ENCODE results near the gene ENO1.
A peak's percentile ranks its signal among the peaks of the same experiment; 100 is the strongest.
"Not testable (repeated sequence)": the region's sequence is repeated elsewhere in the genome, so short reads cannot be mapped to it uniquely, and the experiment has no call there.

Gene ENO1

DNA sequence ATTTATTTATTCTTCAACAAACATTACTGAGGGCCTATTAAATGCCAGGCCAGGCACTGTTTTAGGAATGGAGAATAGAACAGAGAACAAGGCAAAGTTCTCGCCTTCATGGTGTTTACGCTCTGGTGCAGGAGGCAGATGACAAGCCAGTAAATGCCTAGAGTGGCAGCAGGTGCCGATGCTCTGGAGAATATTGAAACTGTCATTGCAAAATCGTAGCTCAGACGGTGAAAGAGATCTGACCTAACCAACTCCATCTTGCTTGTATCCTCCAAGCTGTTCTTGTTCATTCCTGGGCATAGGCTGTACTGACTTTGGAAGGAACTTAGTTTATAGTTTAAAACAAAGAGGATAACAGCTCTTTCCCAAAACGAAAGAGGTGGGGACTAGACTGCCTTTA lies 13.5 kb upstream of the ENO1 start:
- no peak for DNase-seq

DNA sequence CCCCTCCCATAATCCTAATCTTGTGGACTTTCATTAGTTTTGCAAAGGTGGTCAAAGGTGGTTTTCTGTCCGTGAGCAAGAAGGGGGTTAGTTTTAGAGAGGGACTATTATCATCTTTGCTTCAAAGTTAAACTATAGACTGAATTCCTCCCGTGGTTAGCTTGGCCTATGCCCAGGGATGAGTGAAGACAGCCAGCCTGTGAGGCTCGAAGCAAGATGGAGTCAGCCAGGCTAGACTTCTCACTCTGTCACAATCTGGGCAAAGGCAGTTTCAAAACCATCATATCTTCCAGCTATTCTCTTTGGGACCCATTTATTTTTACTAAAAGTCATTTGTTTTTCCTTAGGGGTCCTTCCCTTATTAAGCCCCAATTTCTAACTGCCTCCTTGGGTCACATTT lies 12.9 kb upstream of the ENO1 start:
- no peak for DNase-seq

DNA sequence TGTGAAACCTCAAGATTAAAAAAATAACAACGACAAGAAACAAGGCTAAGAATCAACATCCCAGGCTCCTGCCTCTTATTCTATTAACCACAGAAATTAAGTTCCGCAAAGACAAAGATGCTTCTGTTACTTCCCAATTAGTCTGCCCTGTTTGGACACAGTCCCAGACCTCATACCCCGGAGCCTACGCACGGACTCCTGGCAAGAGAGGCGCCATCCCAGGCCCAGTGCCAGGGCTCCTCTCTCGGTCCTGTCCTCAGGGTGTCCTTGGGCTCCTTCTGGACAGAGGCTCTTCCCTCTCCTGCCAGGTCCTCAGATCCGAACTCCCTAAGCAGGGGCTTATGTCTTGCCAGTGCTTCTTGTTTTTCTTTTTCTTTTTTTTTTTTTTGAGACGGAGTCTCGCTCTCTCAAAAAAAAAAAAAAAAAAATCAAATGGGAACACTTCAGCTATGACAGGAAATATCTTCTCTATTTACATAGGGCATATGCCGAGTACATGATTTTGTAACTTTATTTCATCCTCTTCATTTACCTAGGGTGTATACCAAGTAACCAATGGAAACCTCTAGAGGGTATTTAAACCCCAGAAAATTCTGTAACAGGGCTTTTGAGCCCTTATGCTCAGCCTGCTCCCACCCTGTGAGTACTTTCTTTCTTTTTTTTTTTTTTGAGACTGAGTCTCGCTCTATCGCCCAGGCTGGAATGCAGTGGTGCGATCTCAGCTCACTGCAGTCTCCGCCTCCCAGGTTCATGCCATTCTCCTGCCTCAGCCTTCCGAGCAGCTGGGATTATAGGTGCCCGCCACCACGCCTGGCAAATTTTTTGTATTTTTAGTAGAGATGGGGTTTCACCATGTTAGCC lies 11.7 kb upstream of the ENO1 start:
- DNase-seq: no peak

DNA sequence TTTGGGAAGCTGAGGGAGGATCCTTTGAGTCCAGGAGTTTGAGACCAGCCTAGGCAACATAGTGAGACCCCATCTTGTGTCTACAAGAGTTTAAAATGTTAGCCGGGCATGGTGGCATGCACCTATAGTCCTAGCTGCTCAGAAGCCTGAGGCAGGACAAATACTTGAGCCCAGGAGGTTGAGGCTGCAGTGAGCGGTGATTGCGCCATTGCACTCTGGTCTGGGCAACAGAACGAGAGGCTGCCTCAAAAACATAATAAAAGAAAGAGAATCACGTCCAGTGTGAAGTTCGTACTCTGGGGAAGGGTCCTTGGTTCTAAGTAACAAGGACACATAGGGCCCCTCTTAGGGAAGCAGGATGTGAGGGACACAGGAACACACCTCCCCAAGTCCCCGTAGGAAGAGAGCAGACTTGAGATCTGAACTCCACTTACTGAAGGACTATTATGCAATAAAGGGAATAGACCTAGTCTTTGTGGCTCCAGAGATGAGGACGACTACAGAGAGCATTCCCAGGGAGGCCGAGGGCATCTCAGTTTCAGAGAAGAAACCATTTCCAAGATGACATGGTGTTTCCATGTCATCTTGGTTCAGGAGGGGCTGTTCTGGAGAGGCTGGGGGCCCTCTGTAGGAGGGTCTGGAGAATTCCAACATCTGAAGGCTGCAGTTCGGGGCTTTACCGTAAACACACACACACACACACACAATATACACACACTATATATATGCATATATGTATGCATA lies 10.8 kb upstream of the ENO1 start:
- no peak for DNase-seq

DNA sequence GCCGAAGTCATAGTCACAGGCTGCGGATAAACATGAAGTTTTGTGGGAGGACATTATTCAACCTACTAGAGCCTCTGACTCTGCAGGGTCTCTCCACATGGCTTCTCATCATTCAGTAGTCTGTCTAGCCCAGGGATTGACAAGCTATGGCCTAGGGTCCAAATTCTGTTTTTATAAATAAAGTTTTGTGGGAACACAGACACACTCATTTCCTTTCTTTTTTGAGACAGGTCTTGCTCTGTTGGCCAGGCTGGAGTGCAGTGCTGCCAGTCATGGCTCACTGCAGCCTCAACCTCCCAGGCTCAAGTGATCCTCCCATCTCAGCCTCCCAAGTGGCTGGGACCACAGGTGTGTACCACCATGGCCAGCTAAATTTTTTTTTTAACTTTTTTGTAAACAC lies 8.1 kb upstream of the ENO1 start:
- DNase-seq: no peak

DNA sequence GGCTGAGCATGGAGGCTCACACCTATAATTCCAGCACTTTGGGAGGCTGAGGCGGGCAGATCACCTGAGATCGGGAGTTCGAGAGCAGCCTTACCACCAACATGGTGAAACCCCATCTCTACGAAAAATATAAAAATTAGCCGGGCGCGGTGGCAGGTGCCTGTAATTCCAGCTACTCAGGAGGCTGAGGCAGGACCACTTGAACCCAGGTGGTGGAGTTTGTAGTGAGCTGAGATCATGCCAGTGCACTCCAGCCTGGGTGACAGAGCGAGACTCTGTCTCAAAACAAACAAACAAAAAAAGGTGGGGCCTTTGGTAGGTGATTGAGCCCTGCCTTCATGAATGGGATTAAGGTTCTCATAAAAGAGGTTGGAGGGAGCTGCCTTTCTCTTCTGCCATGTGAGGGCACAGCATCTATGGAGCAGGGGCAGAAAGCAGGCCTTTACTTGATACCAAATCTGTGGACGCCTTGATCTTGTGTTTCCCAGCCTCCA lies 7.6 kb upstream of the ENO1 start:
- DNase-seq: not testable (repeated sequence)

DNA sequence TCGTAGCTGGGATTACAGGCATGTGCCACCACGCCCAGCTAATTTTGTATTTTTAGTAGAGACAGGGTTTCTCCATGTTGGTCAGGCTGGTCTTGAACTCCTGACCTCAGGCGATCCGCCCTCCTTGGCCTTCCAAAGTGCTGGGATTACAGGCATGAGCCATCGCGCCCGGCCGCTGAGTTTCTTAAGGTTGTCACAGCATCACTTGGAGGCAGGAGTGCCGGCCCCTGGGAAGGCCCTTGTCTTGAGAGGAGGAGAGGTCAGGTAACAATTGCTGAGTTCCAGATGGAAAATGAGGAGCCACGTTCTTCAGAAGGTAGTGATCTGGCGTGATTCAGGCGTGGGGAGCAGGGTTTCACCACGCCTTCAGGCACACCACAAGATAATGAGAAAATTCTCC lies 5.6 kb upstream of the ENO1 start:
- DNase-seq: not testable (repeated sequence)

DNA sequence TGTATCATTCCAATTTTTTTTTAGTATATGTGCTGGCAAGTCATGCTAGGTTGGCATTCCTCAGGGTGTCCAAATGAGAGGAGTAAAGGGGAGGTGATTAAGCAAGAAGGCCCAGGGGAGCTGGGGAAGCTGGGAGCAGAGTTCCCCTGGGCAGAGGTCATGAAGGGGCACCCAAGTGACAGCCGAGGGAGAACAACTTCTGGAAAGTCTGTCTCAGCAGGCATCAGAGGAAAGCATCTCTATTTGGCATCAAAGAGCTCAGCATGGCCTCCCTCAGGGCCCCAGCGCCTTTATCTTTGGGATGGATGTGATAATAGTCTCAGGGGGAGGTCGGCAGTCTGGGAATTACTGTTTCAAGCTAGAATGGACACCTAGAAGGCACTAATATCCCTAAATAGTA lies 5.0 kb upstream of the ENO1 start:
- no peak for DNase-seq

DNA sequence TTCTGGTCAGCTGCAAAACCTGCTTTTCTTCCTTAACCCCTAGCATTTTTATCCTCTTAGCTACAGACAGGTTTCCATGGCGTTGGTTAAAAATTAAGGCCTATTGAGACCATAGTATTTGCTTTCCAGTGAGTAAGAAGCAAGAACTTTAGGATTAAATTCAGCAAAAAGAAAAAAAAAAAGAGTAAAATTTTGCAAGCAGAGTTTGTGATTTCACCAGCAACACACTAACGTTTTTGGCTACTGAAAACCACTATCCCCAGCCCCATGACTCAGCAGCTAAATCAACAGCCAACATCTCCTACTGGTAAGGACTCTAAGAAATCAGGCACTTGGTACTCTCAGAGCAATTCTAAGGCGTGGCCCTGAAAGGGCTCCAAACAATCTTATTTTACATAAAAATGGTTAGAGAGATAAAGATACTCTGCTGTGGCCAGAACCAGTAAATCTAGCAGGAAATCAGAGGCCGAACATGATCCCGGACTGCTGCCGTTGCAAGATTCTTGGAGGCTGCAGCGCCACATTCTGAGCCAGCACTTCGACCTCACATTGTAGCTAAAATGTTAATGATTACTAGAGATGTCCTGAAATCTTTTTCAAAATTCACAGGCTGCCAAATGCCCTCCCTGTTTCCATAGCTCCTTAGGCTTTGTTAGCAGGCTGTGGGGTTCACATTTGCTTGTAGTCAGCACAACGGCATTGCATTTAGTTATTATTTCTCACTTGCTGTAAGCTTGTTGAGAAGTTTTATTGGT lies 1.6 kb upstream of the ENO1 start:
- DNase-seq: no peak

DNA sequence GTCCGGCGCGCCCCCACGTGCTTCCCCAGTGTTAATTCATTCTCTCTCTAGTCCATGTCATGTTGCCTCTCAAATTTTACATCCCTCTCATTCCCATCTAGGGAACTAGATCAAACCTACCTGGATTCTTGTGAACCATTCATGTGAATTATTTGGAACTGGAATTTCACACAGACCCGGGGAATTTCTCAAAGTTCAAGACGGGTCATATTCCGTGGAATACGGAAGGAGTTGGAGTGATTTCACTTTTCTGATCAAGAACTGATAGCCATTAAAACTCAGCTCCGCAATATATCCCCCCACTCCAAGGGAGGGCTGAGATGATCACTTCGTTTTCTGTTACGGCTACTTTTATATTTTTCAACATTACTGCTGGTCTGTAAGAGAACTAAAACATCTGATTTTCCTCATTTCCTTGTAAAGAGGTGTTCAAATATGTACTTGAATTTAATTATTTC lies 1.0 kb upstream of the ENO1 start:
- DNase-seq: no peak

DNA sequence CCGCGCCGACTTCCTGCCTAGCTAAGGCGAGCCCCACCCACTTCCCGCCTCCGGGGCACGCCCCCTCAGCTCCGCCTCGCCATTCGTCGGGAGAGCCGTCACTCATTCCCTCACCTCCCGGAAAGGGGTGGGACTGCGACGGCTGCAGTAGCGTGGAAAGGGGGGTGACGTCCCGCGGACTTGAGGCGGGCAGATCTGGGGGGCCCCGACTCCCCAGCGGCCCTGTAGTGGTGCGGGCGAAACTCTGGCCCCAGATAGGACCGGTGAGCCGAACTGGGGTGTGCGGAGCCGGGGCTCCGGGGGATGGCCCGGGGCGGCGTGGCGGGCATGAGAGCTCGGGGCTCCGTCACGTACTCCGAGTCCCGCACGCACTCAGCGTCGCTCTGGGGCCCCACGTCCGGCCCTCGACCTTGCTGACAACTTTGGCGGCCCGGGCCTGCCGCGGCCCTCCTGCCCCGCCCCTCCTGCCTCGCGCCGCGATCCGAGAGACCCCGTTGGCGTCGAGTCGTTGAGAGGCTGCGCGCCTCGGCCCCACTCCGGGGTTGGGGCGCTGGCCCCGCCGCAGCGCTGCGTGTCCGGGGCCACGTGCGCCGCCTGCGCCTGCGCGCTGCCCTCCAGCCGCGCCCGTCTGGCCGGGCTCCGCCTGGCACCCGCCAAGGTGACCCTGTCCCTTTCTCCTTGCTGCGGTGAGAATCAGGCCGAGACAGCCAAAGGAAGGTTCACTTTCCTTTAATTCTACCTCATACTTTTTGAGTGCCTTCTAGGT lies 395 bp upstream of the ENO1 start:
- peak; percentile 66 for DNase-seq

DNA sequence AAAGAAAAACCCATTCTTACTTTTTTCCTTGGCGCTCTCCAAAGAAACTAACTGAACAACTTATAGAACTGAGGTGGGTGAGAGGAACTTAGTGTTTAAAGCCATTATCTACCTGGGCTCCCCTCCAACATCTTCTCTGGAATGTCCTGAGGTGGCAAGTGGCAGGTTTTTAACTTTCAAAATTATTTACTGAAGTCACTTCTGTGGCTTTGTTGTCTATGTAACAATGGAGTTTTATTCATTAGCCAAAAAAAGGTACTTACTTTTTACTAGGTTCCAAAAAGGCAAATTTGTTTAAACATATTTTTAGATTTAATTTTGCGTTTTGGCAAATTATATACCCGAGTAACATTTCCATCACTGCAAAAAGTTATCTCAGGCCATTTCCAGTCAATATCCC lies 2.4 kb downstream of the ENO1 start:
- no peak for DNase-seq

DNA sequence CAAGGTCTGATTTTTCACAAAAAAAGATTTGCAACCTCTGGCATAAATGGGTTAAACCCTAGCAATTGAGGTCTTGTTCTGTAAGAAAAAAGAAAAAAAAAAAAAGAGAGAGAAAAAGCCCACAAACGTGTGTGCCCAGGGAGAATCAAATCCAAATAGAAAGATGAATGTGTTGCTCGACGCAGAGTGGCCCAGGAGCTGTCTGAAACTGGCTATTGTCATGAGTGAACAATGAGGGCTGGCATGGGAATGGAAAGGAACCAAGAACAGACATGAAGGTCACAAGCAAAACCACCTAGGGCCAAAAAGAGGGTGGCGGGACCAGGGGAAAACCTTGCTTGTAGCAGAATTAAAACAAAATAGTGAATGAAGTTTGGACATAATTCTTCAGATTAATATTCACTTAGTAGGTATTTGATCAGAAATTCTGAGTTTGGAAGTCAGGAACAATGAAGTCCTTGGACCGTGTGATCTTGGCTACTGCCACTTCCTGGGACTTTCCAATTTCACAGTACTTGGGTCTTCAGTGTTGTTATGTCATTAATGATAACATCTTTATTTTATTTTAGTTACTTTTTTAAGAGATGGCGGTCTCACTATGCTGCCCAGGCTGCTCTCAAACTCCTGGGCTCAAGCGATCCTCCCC lies 3.1 kb downstream of the ENO1 start:
- DNase-seq: no peak

DNA sequence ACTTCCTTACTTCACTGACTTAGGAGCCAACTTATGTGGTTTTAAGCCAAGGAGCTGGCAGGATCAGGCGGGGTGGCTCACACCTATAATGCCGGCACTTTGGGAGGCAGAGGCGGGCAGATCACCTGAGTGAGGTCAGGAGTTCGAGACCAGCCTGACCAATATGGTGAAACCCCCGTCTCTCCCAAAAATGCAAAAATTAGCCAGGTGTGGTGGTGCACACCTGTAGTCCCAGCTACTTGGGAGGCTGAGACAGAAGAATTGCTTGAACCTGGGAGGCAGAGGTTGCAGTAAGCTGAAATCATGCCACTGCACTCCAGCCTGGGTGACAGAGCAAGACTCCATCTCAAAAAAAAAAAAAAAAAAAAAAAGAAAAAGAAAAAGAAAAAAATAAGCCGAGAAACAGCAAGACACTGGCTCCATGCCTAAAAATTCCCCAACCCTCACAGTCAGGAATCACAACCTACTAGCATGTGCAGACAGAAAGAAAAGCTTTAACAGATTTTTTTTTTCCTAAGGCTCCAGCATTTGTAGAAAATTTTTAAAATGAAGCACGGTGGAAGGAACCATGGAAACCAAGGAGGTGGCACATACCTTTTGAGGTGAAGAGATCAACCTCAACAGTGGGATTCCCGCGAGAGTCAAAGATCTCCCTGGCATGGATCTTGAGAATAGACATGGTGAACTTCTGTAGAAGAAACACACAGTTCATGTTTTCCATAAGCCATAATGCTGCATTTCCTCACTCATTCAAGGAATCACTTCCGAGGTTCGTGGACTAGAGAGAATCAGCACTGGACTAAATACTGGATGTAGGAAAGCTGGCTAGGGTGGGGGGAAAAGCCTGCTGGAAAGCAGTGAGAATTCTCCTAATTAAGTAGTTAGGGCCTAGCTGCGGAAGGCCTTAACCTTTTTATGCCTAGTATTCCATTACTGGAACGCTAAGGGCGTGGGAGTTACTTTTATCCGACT lies 4.0 kb downstream of the ENO1 start:
- DNase-seq: no peak

DNA sequence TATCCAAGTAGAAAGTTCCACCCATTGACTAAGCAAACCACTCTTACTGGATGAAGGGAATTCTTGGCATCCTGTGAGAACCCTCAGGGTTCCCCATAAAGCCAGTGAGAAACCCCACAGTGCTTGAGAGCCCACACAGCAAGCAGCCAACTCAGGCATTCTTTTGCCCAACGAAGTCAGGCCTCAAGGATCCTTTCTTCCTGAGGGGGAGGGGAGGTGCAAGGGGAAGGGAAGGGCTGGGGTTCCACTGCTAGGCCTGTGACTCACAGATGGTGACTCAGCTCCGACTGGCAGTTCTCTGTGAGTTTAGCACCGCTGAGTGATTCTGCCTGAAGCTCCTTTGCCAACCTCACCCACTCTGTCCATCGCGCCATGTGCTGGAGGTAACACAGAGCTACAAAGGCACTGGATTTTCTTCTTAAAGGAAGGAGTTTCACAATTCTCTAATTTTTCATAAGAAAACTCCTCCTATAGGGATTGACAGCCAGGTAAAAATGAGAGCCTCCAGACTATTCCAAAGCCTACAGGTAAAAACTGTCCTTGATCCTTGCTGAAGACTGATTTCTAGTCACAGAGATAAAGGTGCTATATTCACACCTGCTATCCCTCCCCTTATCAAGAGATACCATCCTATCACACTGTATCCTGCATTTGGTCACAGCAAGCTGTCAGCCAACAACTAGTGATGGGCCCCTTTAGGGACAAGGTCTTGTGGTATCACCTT lies 4.8 kb downstream of the ENO1 start:
- no peak for DNase-seq

DNA sequence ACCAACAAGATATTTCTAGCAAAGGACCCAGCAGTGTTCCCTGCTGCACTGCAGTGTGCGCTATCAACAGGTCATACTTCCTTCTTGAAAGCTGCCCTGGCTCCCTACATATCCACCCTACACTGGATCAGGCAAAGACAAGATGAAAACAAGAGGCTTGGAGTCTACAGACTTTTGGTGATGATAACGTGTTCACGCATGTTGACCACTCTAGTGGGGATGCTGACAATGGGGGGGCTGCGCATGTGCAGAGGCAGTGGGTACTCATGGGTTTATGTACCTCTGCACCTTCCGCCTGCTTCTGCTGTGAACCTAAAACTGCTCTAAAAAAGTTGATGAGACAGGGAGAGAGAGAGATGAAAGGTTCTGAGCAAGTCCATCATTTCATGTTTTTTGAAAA lies 5.5 kb downstream of the ENO1 start:
- DNase-seq: no peak

DNA sequence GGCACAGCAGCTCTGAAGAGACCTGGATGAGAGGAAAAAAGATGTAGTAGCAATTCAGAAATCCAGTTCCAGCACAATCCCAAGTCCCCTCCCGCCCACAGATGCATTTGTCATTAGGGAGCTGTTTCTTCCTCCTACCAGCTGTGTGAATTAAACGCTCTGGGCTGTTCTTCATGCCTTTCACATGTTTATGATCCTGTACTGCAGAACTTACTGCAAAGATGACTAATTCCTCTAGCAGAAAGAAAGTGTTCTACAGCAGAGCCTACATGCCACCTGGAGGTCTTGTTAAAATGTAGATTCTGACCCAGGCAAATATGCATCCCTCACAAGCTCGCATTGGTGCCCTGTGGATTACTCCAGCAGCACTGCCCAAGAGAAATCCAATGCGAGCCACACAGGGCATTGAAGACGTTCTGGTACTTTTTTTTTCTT lies 6.5 kb downstream of the ENO1 start:
- no peak for DNase-seq

DNA sequence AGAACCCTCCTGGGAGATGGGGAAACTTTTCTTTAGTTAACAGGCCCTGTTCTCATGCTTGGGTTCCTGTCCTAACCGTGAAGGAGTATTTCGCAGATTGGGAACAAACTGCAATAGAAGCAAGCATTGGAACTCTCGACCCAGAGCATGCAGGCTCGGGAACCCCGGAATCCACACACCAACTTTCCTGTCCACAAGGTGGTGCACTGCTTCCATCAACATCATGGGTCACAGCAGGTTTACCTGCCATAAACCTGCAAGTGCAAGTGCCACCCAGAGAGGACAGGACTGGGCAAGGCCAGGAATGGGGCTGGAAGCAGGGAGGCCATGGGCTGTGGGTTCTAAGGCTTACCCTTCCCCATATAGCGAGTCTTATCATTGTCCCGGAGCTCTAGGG lies 6.9 kb downstream of the ENO1 start:
- DNase-seq: no peak

DNA sequence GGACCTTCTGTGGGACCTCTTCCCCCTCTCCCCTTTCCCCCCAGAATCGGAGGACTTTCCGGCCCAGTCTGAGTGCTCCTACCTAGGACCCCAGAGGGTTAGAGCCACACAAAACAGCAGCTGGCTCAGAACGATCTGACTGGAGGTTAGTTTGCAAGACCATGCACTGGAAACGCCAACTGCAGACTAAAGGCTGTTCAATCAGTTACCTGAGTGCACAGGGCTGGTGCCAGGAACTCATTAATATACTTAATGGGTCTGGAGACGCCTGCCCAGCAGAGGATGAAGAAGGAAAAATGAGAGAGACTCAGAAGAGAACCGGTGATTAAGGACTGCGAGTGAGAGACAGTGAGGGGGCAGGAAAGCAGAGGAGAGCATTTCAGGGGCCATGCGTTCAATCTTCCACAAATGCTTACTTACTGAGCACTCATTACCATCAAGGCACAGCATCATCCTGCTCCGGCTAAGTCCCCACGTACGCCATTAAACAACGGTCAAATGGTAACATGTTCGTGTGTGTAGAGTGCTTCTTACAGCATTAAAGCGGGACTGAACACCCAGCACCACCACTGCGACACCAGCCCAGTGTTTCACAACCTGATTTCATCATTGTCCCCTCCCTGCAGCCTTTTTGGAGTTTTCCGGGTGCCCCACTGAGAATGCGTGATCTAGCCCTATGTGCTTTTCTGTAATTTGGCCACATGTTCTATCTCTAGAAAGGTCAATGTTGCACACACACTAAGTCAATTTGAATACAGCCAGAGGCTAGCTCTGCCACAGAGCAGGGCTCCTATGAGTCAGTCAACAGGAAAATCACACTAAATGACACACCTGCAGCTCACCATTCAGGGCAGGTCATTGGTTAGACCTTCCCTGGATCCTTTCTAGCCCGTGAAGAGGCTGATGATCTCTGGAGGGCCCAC lies 7.6 kb downstream of the ENO1 start:
- no peak for DNase-seq
